ENCODE results near the gene NELL1. TPM values are rescaled to one million over a fixed set of nuclear protein-coding genes. Genes with fewer than 3 reads are reported as not detected.

Gene NELL1
- total and polyA plus RNA-seq, 2 donors (not counting 3 experiments of a cell fraction or from before 2014, with no cell fraction given) = not detected

DNA sequence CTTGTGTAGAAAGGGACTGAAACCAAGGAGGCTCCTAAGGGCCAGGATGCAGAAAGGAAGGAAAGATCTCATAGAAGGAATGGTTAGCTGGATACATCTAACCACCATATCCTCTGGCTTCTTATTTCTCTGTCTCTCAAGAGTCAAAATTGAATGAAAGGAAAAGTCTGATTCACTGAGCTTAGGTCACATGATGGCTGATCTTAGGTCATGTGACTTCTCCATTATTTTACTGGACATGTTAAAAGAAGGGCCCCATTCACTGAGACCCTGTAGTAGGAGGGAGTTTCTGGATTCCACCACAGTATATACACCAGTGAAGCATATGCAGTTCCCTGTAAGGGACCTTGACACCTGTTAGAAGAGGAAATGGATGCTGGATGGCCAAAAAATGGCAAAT, 516.6 kb downstream of the NELL1 start:
- FAIRE-seq = no peak
- Histone ChIP-seq H3K27me3 (ENCODE audit: control insufficient read depth in 2 of 2, insufficient read depth in 2 of 2, low read length in 2 of 2) (no peaks in the 10 kb centered on the region), H3K79me2 (ENCODE audit: control insufficient read depth, insufficient read depth, low read length) (no peaks in the 10 kb centered on the region), H4K20me1 (replicated peaks; ENCODE audit: control insufficient read depth, extremely low read depth, insufficient read depth, low read length) (no peaks in the 10 kb centered on the region), H3K4me1 (ENCODE audit: control insufficient read depth, extremely low read depth, insufficient read depth, low read length) (no peaks in the 10 kb centered on the region), H3K9ac (replicated peaks; ENCODE audit: extremely low read depth, insufficient read depth, low read length) (no peak overlapping the region), H2AFZ (ENCODE audit: low read depth, low read length) (no peak overlapping the region), H3K27ac (ENCODE audit: insufficient read depth, low read depth, low read length) (no peak overlapping the region), H3K36me3 (ENCODE audit: control insufficient read depth in 2 of 2, extremely low read depth in 1 of 2, insufficient read depth in 2 of 2, low read length in 2 of 2) (no peaks in the 10 kb centered on the region), H3K9me1 (replicated peaks; ENCODE audit: control insufficient read depth, extremely low read depth, insufficient read depth, low read length) (no peaks in the 10 kb centered on the region), H3K9me3 (replicated peaks; ENCODE audit: control insufficient read depth, insufficient read depth, low read length) (no peaks in the 10 kb centered on the region), H3K4me2 (ENCODE audit: insufficient read depth, low read length) (no peak overlapping the region), H3K4me3 (replicated peaks in 1 of 3; ENCODE audit: insufficient read depth in 1 of 3, low read depth in 1 of 3, low read length in 3 of 3) (no peak overlapping the region)
- TF ChIP-seq, protein P1, sequence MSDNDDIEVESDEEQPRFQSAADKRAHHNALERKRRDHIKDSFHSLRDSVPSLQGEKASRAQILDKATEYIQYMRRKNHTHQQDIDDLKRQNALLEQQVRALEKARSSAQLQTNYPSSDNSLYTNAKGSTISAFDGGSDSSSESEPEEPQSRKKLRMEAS (IDR thresholded peaks at IDR 0.05; ENCODE audit: insufficient read depth, insufficient read length) = no peak
- TF ChIP-seq POLR2AphosphoS5 (IDR thresholded peaks at IDR 0.05; ENCODE audit: insufficient read depth, low read depth, low read length) (no peak), JUN (IDR thresholded peaks at IDR 0.05; ENCODE audit: borderline replicate concordance, insufficient read depth, insufficient read length, low read depth) (no peak), EZH2 (IDR thresholded peaks at IDR 0.05; ENCODE audit: borderline replicate concordance, low read depth, low read length, severe bottlenecking) (no peak), POLR2A (IDR thresholded peaks at IDR 0.05; ENCODE audit: low read depth, low read length) (no peak)
- TF ChIP-seq, protein P2, sequence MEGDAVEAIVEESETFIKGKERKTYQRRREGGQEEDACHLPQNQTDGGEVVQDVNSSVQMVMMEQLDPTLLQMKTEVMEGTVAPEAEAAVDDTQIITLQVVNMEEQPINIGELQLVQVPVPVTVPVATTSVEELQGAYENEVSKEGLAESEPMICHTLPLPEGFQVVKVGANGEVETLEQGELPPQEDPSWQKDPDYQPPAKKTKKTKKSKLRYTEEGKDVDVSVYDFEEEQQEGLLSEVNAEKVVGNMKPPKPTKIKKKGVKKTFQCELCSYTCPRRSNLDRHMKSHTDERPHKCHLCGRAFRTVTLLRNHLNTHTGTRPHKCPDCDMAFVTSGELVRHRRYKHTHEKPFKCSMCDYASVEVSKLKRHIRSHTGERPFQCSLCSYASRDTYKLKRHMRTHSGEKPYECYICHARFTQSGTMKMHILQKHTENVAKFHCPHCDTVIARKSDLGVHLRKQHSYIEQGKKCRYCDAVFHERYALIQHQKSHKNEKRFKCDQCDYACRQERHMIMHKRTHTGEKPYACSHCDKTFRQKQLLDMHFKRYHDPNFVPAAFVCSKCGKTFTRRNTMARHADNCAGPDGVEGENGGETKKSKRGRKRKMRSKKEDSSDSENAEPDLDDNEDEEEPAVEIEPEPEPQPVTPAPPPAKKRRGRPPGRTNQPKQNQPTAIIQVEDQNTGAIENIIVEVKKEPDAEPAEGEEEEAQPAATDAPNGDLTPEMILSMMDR (IDR thresholded peaks at IDR 0.05; ENCODE audit: extremely low read depth in 1 of 2, insufficient read depth in 1 of 2, low read depth in 1 of 2, low read length in 2 of 2) = no peak
- intact Hi-C loops (cut with micrococcal nuclease) (no loop called here), dilution Hi-C loops (cut with MboI; ENCODE audit: extremely low pct_ligation_motif_present, low sequenced_read_pairs) (no loop called here)
- no TSS peak for BruUV-seq (replicated peaks)
- ChIA-PET CTCF (no interaction called here), POLR2A (no interaction called here)
- no peak for DNase-seq (ENCODE audit: low read depth, low spot score)

DNA sequence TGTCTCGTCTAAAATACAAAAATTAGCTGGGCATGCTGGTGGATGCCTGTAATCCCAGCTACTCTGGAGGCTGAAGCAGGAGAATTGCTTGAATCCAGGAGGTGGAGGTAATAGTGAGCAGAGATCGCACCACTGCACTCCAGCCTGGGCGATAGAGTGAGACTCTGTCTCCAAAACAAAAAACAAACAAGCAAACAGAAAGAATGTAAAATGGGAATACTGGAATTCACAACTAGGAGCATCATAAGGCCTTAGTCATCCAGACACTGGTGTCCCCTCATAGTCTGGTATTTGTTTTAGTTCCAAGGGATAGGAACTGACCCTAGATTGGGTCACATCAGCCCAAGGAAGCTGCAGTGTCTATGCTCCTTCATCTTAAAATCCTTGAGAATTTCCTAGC, 520.8 kb downstream of the NELL1 start:
- H4K20me1 ChIP-seq (replicated peaks; ENCODE audit: control insufficient read depth, extremely low read depth, insufficient read depth, low read length) = no peaks in the 10 kb centered on the region
- intact Hi-C loops (cut with micrococcal nuclease) = no loop called here
- no peak overlapping the region for H3K27ac ChIP-seq (ENCODE audit: insufficient read depth, low read depth, low read length)
- no peaks in the 10 kb centered on the region for H3K4me1 ChIP-seq (ENCODE audit: control insufficient read depth, extremely low read depth, insufficient read depth, low read length)
- dilution Hi-C loops (cut with MboI; ENCODE audit: extremely low pct_ligation_motif_present, low sequenced_read_pairs) = no loop called here
- no peak for DNase-seq (ENCODE audit: low read depth, low spot score)
- peaks cover 3% of the 10 kb centered on the region for H3K9me3 ChIP-seq (replicated peaks; ENCODE audit: control insufficient read depth, insufficient read depth, low read length)
- TF ChIP-seq POLR2A (IDR thresholded peaks at IDR 0.05; ENCODE audit: low read depth, low read length) (no peak), EZH2 (IDR thresholded peaks at IDR 0.05; ENCODE audit: borderline replicate concordance, low read depth, low read length, severe bottlenecking) (no peak), GATA2 (IDR thresholded peaks at IDR 0.05; ENCODE audit: insufficient read depth, insufficient read length, low read depth, low read length) (no peak), JUN (IDR thresholded peaks at IDR 0.05; ENCODE audit: borderline replicate concordance, insufficient read depth, insufficient read length, low read depth) (no peak), POLR2AphosphoS5 (IDR thresholded peaks at IDR 0.05; ENCODE audit: insufficient read depth, low read depth, low read length) (no peak), FOS (IDR thresholded peaks at IDR 0.05; ENCODE audit: borderline replicate concordance, insufficient read depth, low read length) (no peak), MYC (IDR thresholded peaks at IDR 0.05; ENCODE audit: low read depth, low read length) (no peak)
- TF ChIP-seq, protein P2 (IDR thresholded peaks at IDR 0.05; ENCODE audit: extremely low read depth in 1 of 2, insufficient read depth in 1 of 2, low read depth in 1 of 2, low read length in 2 of 2) = no peak
- TF ChIP-seq, protein P1 (IDR thresholded peaks at IDR 0.05; ENCODE audit: insufficient read depth, insufficient read length) = no peak
- no peak overlapping the region for H3K4me3 ChIP-seq (replicated peaks in 1 of 3; ENCODE audit: insufficient read depth in 1 of 3, low read depth in 1 of 3, low read length in 3 of 3)
- CTCF ChIA-PET = no interaction called here
- no peak overlapping the region for H3K9ac ChIP-seq (replicated peaks; ENCODE audit: extremely low read depth, insufficient read depth, low read length)
- H2AFZ ChIP-seq (ENCODE audit: low read depth, low read length) = no peak overlapping the region
- POLR2A ChIA-PET = no interaction called here
- H3K4me2 ChIP-seq (ENCODE audit: insufficient read depth, low read length) = no peak overlapping the region
- no peaks in the 10 kb centered on the region for H3K79me2 ChIP-seq (ENCODE audit: control insufficient read depth, insufficient read depth, low read length)
- no peak for FAIRE-seq
- H3K27me3 ChIP-seq (ENCODE audit: control insufficient read depth in 2 of 2, insufficient read depth in 2 of 2, low read length in 2 of 2) = no peaks in the 10 kb centered on the region
- no peaks in the 10 kb centered on the region for H3K9me1 ChIP-seq (replicated peaks; ENCODE audit: control insufficient read depth, extremely low read depth, insufficient read depth, low read length)
- BruUV-seq (replicated peaks) = no TSS peak
- no peaks in the 10 kb centered on the region for H3K36me3 ChIP-seq (ENCODE audit: control insufficient read depth in 2 of 2, extremely low read depth in 1 of 2, insufficient read depth in 2 of 2, low read length in 2 of 2)

Data from endothelial cell of umbilical vein (primary cell).